Stimulated activated CD8-positive, alpha-beta memory T cell treated with anti-CD3 and anti-CD28 coated beads, Interleukin-15, amount 100 ng/mL, for 24 hours (primary cell): Measurements from ENCODE around the gene ZNF777.
A peak's percentile ranks its signal among the peaks of the same experiment; 100 is the strongest.
"Not testable (repeated sequence)": the region's sequence is repeated elsewhere in the genome, so short reads cannot be mapped to it uniquely, and the experiment has no call there.

Experiments
- DNase-seq: peaks from one replicate; pipeline ENCODE4 v3.0.0-alpha.2; 2020; ENCODE audit warnings: low read depth

ZNF777 gene

DNA sequence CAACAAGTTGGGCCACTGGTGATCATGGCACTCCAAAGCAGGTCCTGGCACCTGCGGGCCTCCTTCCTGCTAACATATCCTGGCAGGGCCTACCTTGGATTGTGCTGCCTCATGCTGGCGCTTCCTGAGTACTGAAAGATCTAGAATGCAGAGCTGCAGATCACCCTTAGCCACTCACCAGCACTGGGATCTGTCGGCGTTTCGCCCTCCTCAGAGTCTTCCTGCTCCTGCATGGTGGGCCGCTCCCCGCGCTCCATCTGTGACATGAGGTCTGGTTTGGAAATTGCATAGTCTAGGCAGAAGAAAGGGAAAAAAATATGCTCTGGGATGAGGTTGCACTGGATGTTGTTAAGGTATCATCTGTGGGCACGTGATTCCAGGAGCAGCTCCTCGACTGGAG is 10.0 kb downstream of the ZNF777 start:
- DNase-seq = no peak

DNA sequence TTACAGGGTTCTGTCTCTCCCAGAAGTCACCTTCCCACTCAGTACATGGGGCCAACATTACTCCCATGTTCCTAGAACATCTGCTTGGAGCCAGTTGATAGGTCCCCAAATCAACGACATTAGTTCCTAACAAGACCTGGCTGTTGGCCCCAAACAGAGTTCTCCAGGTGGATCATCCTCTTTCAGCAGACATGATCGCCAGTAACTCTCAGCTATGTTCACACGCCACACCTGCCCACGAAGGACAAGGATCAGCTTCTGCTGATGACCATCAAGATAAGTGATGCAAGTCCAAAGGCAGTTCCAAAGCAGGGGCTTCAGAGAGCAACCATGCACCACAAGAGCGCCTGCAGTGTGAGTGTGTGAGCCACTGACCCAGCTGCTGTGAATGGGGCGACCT is 11.0 kb downstream of the ZNF777 start:
- DNase-seq = no peak

DNA sequence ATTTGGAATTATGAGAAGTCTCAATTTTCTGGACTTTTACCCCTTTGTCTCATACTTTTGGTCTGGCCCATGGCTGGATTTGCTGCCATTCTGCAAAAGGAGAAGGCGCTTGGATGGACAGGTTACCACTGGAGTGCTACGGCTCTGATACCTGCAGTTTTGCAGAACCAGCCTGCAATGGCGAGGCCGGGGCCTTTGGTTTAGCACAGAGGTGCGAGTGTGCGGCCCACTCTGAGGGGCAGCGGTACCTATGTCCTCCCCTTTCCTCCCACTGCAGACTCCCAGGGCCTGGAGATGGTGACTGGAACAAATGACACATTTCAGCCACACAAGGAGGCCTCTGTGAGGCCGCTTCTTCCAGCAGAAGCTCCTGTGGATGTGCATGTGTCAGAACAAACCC is 11.9 kb downstream of the ZNF777 start:
- DNase-seq = no peak

DNA sequence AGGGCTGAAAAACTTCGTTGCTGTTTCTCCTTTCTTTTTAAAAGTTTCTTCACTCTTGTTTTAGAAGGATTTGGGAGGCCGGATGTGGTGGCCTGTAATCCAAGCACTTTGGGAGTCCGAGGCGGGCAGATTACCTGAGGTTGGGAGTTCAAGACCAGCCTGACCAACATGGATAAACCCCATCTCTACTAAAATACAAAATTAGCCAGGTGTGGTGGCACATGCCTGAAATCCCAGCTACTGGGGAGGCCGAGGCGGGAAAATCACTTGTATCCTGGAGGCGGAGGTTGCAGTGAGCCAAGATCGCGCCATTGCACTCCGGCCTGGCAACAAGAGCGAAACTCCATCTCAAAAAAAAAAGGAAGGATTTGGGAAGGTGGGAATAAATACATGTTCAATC is 14.8 kb downstream of the ZNF777 start:
- not testable (repeated sequence) for DNase-seq

DNA sequence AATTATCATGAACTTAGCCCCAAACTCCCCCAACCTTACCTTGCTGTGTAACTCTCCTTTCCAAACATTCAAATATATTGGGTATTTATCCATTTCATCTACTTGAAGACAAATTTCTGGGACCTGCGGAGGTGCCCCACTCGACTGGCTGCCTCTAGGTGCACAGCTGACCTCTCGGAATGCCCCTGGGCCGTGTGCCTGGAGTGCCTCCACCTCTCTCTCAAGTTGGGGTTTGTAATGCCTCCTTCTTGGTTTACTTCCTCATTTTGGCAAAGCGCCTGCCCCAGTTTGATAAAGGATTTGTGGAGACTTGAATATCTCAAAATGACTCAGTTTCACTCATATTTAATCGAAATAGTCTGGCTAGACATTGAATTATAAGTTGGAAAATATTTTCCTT is 16.6 kb downstream of the ZNF777 start:
- no peak for DNase-seq

DNA sequence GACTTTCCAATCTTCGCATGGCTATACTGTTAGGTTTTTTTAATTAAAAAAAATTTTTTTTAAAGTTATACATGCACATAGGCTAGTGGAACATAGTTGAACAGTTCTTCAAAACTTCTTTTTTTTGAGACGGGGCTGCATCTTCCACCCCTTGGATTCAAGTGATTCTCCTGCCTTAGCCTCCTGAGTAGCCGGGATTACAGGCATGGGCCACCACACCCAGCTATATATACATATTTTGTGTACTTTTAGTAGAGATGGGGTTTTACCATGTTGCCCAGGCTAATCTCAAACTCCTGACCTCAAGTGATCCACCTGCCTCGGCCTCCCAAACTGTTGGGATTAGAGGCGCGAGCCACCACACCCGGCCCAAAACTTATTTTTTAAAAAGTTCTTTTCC is 17.3 kb downstream of the ZNF777 start:
- no peak for DNase-seq

DNA sequence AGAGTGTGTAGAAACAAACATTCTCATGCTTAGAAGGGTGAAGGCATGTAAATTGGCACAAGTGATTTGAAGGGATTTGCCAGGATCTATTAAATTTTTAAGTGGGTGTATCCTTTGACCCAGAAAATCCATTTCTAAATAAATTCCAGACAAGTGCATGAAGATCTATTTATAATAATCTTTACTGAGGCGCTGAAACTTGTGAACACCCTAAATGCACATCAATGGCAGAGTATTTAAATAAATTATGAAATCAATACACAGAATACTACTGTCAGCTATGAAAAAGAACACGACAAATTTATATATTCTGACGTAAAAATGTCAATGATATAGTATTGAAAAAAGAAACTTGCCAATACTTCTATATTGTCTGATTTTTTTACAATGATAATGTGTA is 17.9 kb downstream of the ZNF777 start:
- no peak for DNase-seq

DNA sequence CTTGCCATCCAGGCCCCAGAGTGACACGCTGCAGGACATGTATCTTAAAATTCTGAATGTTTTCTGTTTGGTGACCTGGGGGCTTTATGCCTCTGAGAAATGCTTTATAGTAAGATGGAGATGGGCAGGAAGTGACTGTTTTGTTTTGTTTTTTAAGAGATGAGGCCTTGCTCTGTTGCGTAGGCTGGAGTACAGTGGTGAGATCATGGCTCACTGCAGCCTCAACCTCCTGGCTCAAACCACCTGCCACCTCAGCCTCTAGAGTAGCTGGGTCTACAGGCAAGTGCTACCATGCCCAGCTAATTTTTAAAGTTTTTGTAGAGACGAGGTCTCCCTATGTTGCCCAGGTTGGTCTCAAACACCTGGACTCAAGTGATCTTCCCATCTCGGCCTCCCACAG is 20.6 kb downstream of the ZNF777 start:
- DNase-seq = no peak

DNA sequence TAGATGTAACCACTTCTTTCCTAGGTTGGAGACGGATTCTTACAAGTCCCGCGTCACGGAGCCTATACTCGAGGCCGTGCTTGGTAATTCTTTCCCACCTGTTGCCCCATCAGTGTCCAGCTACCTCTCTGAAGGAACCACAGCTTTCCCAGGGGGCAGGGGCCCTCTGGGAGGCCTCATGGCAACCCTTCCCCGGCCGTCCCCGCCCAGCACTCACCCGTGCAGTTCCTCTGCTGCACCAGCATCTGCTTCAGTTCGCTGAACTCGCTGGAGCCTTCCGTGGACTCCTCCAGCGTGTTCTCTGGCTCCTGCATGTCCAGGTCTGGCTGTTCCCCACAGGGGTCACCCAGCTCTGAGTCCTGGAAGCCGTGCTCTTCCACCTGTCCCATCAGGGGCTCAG is 24.5 kb downstream of the ZNF777 start:
- no peak for DNase-seq

DNA sequence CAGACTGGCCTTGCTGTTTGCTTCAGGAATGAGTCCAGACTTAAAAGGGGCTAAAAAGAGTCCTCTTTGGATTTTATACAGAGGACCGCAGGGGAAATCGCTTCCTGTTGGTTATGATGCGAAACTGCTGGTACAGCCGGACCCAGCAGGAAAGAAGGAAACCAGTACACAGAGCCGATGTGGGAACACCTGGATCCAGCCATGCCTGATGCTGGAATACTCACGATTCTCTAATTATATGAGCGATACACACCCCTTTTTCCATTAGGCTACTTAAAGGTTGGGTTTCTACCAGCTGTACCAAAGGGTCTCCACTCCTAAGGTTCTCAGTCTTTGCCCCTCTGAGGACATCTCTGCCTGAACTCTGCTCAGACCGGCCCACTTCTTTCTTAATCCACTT is 27.7 kb downstream of the ZNF777 start:
- no peak for DNase-seq

DNA sequence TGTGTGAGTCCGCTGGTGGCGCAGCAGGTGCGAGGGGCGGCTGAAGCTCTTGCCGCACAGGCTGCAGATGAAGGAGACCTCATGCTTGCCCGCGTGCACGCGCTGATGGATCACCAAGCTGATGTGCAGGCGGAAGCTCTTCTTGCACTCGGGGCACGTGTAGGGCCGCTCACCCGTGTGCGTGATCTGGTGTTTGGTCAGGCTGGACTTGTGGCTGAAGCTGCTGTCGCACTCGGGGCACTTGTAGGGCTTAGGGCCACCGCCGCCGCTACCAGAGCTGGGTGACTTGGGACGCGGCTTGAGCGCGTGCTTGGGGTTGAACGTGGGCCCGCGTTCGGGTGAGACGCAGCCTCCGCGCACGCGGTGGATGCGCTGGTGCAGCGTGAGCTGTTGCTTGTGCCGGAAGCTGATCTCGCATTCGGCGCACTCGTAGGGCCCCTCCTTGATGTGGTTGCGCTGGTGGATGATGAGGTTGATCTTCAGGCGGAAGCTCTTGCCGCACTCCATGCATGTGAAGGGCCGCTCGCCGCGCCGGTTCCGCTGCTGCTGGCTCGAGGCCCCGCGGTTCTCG is 28.7 kb downstream of the ZNF777 start:
- no peak for DNase-seq

DNA sequence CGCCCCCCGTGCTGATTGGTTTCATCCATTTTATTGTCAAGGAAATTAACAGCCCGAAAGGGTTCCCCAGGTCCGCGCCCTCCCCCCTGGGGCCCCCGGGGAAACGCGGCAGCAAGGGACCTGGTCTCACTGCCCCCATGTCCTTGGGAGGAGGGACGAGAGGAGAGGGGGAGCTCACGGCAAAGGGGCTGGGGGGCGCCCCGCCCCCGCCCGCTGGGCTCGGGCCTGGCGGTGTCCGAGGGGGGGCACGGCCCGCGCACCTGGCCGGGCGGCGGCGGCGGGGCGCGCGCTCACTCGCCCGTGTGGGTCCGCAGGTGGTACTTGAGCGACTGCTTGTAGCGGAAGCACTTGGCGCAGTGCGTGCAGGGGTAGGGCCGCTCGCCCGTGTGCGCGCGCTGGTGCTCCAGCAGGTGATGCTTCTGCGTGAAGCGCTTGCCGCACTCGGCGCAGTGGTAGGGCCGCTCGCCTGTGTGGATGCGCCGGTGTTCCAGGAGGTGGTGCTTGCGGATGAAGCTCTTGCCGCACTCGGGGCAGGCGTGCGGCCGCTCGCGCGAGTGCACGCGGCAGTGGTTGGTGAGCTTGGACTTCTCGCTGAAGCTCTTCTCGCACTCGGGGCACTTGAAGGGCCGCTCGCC is 29.3 kb downstream of the ZNF777 start:
- no peak for DNase-seq

DNA sequence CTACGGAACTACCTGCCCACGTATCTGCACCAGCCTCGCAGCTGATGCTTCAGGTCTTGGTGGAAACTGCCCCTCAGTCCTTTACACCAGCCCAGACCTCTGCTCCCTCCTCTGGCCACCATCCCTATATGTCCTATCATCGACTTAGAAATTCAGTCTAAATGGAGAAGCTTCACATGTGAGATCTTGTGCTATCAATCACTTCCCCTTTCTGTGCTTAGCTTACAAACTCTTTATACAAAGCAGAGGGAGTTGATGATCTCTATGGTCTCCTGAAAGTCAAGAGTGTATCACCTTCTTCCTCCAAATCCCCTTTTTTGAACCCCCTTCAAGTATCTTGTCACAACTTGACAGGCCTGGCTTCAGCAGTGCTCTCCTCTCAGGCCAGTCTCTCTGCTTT is 30.7 kb downstream of the ZNF777 start:
- DNase-seq = no peak

DNA sequence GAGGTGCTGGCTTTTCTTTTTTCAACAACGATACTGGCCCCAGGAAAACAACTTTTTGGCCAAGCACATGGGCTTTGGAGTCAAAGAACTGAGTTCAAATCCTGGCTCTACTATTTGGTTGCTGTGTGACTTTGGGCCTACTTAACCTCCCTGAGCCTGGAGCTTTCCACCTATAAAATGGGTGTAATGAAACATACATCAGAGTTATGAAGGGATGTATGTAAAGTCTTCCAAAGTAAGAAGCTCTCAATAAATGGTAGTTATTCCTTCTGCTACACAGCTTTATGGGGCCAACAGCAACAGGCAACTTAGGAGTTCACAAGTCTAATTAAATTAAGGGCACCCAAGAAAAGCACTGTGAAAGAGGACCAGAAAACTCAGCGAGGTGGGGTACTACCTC is 33.0 kb downstream of the ZNF777 start:
- no peak for DNase-seq

DNA sequence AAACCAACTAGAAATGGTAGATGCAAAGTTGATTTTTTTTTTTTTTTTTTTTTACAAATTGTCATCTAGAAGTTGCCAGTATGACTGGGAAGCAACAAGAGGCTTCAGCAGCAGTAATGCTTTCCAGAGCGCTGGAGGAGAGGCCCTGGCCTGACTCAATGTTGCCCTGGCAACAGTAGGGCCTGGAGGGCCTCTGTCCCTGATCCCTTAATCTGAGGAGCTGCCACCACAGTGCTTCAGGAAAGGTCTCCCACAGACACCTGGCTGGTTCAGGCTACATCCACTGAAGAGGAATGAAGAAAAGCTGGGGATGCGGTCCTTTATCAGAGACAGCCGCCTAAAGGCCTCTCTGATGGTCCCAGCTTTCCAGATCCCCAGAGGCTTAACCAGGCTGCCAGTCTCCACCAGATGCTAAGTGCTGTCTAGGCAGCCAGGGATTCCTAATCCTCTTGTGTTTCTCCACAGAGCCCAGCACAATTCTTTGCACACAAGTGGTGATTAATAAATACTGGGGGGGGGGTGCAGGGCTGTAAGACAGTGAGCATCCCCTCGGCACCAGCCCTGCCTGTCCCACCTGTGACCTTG is 33.7 kb downstream of the ZNF777 start:
- DNase-seq = no peak

DNA sequence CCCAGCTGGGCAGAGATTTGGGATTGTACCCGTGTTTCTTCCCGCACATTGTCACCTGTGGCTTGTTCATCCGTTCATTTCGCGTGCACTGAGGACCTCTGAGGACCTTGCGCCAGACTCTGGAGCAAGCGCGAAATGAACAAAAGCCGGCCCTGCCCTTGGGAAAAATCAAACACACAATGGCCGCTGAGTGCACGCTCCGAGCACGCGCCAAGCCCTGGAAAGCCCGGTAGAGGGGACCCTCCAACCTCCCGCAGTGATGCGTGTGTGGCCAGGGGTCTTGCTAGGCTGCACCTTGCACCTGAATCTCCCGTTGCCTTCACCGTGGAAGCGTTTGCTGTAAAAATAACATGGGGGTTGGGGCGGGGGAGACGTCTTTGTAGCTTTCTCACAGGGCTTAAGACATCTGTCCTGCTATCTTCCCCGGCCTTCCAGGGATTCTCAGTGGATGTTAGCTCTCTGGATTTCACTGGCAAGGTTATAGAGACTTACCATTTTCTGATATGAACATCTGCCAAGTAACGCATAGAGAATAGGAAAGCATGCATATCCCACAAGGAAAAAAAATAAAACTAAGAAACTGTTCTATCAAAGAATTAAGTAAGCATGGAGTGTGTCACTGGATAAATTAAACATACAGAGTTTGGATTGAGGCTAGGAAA is 37.3 kb downstream of the ZNF777 start:
- DNase-seq = no peak

DNA sequence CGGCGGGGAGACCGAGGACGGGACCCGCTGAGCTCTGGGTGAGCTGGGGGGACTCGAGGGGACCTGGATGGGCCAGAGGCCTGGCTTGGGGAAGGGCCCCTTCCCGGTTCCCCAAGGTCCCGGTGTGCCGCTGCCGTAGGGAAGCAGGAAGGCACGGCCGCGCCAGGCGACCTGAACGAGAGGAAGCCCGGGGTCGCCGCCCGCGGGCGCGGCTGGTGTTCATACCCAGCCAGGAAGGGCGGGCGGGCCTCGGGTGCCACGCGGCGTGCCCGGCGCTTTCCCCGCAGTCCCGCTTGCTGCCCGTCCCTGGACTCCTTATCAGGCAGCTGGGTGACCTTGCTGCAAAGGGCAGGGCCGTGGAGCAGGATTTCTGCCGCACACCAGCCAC is 38.0 kb downstream of the ZNF777 start:
- peak; percentile 18 for DNase-seq

DNA sequence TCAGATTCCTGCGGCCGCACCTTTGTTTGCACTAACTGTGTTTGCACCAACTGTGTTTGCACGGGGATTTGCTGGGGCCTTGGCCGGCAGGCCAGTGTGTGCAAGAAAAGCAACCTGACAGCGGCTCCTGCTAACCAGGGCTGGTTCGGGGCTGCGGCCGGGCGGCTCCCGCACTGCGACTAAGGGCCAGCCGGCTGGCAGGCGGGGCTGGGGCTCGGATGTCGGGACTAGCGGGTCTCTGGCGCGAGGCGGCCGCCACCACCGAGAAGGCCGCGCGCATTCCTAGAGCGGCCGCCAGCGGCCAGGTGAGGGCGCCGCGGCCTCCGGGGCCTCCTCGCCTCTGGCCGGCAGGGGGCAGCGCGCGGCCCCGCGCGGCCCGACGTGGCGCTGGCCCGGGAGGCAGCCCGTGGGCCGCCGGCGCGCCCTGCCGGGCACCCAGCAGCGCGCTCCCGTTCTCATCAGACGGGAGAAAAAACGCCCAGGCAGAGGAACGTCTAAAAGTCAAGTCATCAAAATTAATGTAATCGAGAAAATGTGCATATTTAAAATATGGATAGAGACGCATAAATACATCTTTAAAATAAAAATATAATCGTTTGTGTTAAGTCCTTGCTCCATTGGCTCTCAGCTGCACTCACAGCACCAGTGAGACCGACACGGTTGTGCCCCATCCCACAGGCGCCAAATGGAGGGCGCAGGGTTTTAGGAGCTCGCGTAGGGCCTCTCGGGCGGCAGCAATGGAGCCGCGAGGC is 38.5 kb downstream of the ZNF777 start:
- peak; percentile 50 for DNase-seq

DNA sequence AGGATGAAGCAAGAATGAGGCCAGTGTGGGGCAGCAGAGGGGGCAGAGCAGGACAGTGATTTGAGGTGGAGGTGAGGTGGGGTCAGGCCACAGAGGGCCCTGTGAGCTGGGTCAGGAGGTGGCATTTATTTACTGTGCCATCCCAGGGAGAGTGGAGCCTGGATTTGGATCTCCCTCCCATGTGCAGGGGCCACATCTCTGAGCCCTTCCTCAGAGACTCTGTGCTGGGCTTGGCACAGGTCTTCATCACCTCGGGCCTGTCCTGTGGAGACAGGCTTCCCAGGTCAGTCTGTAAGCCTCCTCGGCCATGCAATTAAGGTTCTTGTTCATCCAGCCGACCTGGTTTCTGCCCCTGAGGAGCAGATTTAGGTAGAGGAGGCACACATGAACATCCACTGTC is 40.9 kb downstream of the ZNF777 start:
- DNase-seq = no peak

DNA sequence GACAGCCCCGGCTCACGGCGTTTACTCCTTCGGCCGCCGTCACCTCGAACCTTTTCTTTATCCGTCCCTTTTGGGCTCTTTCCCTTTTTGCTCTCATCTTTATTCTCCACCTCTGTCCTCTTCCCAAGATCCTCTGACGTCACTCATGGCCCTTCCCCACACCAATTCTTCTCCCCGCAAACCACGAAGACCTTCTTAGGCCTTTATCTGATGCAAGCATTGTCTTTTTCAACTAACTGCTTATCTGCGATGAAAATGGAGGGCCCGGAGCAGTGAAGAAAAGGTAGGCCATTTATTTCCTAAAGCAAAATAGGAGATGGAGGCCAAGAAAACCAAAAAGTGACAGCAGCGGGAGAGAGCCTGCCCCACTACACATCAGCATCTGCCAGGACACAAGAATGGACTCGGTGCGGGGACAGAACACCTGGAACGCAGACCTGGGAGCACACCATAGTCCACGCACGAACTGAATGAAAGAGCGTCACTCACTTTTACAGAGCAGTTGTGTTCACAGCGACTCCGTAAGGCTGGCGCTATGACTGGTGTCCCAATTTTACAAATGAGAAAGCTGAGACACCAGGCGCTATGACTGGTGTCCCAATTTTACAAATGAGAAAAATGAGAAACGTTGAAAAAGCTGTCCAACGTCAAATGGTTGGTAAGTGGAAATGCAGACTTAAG is 45.3 kb downstream of the ZNF777 start:
- DNase-seq = no peak

DNA sequence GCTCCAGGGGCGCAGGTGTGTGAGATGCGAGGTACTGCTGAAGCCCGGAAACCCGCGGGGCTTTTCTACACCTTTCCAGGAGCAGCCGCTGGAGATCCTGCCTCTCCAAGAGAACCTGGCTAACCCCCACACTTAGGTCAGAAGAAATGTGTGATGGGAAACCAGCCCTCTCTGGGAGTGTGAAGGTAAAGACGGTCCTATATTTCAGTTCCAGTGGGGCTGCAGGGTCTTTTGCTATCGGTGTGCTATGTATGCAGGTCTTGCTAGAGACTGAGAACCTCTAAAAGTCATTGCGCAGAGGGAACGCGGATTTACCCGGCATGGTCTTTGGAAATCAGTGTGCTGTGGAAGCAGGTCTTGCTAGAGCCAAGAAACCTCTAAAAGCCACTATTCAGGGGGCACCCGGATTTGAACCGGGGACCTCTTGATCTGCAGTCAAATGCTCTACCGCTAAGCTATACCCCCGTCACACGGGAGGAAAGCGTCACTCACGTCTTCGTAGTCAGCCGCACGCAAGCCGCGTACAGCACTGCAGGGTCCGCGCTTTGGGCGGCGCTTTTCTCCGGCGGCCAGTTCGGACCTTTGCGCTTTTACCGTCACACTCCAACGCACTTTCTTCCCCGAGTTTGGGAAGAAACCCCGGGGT is 46.0 kb downstream of the ZNF777 start:
- DNase-seq = peak; percentile 35

DNA sequence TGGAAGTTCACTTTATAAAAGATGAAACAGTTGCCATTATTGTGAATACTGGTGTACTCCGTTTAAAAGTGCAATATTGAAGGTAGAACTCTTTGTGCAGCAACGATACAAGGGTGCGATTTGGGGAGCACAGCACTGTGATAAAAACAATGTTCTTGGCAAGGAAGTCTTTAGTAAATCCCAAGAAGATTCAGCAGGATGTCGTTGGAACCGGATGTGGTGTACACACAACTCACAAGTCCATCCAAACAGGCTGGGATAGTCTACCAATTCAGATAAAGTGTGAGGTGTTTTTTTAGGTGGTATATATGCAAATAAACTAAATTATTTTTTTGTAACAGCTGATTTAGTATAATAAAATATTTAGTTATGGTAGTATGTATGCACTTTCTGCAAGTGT is 46.7 kb downstream of the ZNF777 start:
- no peak for DNase-seq
